ENCODE measurements around the gene HHIP. TPM values are rescaled to one million over a fixed set of nuclear protein-coding genes. Genes with fewer than 3 reads are reported as not detected.

HHIP gene
- total and polyA plus RNA-seq, 2 of the 13 experiments (the other 11 are each of a cell fraction or from before 2014, with no cell fraction given): not detected

DNA sequence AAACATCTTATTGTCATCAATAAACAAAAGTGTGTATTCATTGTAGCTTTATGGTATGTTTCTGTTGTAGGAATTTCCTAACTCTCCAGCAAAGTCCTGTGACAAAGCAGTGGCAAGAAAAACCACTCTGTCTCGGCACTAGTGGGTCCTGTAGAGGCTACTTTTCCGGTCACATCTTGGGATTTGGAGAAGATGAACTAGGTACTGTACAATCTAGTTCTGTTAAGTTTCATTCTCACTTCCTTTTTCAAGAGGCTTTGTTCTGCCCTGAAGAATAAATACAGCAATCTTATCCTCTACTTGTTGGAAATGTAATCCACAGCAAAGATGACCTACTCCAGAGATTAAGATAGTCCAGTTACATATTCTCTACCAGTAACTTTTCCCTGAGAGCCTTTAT, 69.3 kb downstream of the HHIP start:
- H3K4me3 ChIP-seq (replicated peaks in 1 of 3; ENCODE audit: insufficient read depth in 1 of 3, low read depth in 2 of 3, low read length in 3 of 3): no peak overlapping the region
- H4K20me1 ChIP-seq (ENCODE audit: insufficient read depth, low read length): no peaks in the 10 kb centered on the region
- FAIRE-seq (no peak), DNase-seq (ENCODE audit: low spot score) (no peak), ATAC-seq (no peak)
- TF ChIP-seq, protein P1, sequence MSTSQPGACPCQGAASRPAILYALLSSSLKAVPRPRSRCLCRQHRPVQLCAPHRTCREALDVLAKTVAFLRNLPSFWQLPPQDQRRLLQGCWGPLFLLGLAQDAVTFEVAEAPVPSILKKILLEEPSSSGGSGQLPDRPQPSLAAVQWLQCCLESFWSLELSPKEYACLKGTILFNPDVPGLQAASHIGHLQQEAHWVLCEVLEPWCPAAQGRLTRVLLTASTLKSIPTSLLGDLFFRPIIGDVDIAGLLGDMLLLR (CRISPR knock-in tag; IDR thresholded peaks at IDR 0.05): no peak
- TF ChIP-seq, protein P2, sequence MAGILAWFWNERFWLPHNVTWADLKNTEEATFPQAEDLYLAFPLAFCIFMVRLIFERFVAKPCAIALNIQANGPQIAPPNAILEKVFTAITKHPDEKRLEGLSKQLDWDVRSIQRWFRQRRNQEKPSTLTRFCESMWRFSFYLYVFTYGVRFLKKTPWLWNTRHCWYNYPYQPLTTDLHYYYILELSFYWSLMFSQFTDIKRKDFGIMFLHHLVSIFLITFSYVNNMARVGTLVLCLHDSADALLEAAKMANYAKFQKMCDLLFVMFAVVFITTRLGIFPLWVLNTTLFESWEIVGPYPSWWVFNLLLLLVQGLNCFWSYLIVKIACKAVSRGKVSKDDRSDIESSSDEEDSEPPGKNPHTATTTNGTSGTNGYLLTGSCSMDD (CRISPR knock-in tag; IDR thresholded peaks at IDR 0.05): no peak
- TF ChIP-seq, protein P3, sequence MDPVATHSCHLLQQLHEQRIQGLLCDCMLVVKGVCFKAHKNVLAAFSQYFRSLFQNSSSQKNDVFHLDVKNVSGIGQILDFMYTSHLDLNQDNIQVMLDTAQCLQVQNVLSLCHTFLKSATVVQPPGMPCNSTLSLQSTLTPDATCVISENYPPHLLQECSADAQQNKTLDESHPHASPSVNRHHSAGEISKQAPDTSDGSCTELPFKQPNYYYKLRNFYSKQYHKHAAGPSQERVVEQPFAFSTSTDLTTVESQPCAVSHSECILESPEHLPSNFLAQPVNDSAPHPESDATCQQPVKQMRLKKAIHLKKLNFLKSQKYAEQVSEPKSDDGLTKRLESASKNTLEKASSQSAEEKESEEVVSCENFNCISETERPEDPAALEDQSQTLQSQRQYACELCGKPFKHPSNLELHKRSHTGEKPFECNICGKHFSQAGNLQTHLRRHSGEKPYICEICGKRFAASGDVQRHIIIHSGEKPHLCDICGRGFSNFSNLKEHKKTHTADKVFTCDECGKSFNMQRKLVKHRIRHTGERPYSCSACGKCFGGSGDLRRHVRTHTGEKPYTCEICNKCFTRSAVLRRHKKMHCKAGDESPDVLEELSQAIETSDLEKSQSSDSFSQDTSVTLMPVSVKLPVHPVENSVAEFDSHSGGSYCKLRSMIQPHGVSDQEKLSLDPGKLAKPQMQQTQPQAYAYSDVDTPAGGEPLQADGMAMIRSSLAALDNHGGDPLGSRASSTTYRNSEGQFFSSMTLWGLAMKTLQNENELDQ (CRISPR knock-in tag; IDR thresholded peaks at IDR 0.05; ENCODE audit: borderline replicate concordance): no peak
- no peak for TF ChIP-seq KLF13 (CRISPR knock-in tag; IDR thresholded peaks at IDR 0.05)
- no peak for TF ChIP-seq ZFP90 (CRISPR knock-in tag; IDR thresholded peaks at IDR 0.05; ENCODE audit: borderline replicate concordance)
- TF ChIP-seq JUN (CRISPR knock-in tag; IDR thresholded peaks at IDR 0.05): no peak
- no peak for TF ChIP-seq ZBTB21 (CRISPR knock-in tag; IDR thresholded peaks at IDR 0.05)
- no peak for TF ChIP-seq ZNF138 (CRISPR knock-in tag; IDR thresholded peaks at IDR 0.05; ENCODE audit: low read depth)
- no peak for TF ChIP-seq MXD4 (CRISPR knock-in tag; IDR thresholded peaks at IDR 0.05)
- no peak for TF ChIP-seq CREB1 (IDR thresholded peaks at IDR 0.05)
- no peak for TF ChIP-seq CREB1 (CRISPR knock-in tag; IDR thresholded peaks at IDR 0.05)
- no peak for TF ChIP-seq SNAPC4 (CRISPR knock-in tag; IDR thresholded peaks at IDR 0.05)
- TF ChIP-seq ETV6 (CRISPR knock-in tag; conservative IDR thresholded peaks at IDR 0.05): no peak
- TF ChIP-seq NR2C2 (CRISPR knock-in tag; IDR thresholded peaks at IDR 0.05; ENCODE audit: borderline replicate concordance): no peak
- TF ChIP-seq ZNF766 (CRISPR knock-in tag; IDR thresholded peaks at IDR 0.05; ENCODE audit: borderline replicate concordance): no peak
- H3K9me3 ChIP-seq (ENCODE audit: low read length): no peaks in the 10 kb centered on the region
- no peak overlapping the region for H3K9ac ChIP-seq (ENCODE audit: insufficient read depth, low read depth, low read length)
- intact Hi-C loops (cut with micrococcal nuclease; ENCODE audit: unreplicated experiment) (no loop called here), in situ Hi-C loops (cut with HindIII; ENCODE audit: extremely low pct_ligation_motif_present, low pct_unique_long_range_greater_than_20kb) (no loop called here)
- H3K79me2 ChIP-seq (ENCODE audit: insufficient read depth, low read length): no peaks in the 10 kb centered on the region
- 3% methylated on average over 2 of the region's 2 CpGs for WGBS (ENCODE audit: low lambda C conversion rate)
- H3K4me2 ChIP-seq (ENCODE audit: low read depth, low read length): no peak overlapping the region
- ChIA-PET CTCF (ENCODE audit: low intra/inter-chr PET ratio, low total read pairs) (no interaction called here), POLR2A (no interaction called here)
- H3K27me3 ChIP-seq (ENCODE audit: control insufficient read depth in 1 of 2, insufficient read depth in 2 of 2, low read length in 2 of 2): no peaks in the 10 kb centered on the region
- H2AFZ ChIP-seq (ENCODE audit: low read length): no peak overlapping the region
- no peaks in the 10 kb centered on the region for H3K4me1 ChIP-seq (ENCODE audit: insufficient read depth, low read length)
- H3K36me3 ChIP-seq (replicated peaks in 1 of 2; ENCODE audit: control insufficient read depth in 1 of 2, insufficient read depth in 2 of 2, low read length in 2 of 2): no peaks in the 10 kb centered on the region
- no TSS peak for BruUV-seq (replicated peaks)
- no peak overlapping the region for H3K27ac ChIP-seq (ENCODE audit: extremely low read length, insufficient read depth, low read length)

All from HepG2 (cell line).